Measurements from ENCODE around the gene AP5Z1.

AP5Z1 gene

DNA sequence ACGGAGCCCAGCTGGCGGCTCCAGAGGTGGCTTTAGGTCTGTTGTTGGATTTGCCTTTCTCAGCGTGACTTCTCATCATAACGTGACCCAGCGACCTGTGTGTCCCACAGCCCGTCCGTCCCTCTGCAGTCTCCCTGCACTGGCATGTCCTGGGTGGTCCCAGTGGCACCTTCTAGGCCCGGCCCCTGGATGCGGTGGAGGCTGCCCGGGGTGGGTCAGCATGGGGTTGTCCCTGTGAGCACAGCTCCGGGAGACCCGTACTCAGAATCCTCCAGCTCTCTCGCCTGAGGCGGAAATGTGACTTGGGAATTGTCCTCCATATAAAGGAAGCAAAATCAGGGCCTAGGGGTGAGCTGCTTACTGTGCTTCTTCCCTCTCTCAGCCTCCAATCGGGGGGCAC lies 25.6 kb upstream of the AP5Z1 start:
- Mint-ChIP-seq H3K27me3 (no peaks in the 10 kb centered on the region), H3K4me3 (no peak overlapping the region), H3K9me3 (no peaks in the 10 kb centered on the region), H3K4me1 (ENCODE audit: low read depth) (peaks cover 42% of the 10 kb centered on the region), H3K27ac (no peak overlapping the region), H3K36me3 (ENCODE audit: low read depth) (peaks cover 77% of the 10 kb centered on the region)
- intact Hi-C loops (cut with micrococcal nuclease): loop anchor here (5.0 kb wide), 2 partner anchors 37 to 107 kb away; no protein-coding TSS in a partner anchor

DNA sequence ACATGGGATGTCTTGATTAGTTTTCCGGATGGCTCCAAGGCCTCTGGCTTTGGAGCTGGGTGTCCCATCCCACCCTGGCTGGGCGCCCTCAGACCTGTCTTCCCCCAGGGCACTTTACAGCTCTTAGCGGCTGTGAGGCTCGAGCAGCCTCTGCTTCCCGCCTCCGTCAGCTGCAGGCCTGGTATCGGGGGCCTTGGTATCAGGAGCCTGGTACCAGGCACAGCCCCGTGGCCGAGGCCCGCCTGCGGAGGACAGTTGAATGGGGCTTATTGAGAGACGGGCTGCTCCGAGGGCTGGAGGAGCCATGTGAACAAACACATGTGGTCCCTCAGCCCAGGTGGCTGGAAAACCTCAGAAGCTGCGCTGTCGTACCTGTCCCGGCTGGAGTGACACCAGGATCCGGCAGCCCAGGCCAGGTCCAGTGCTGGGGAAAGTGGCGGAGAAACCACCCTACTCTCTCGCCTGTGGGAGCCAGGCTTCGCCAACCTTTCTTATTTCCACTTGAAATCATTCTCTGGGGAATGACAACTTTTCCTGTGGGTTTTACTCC lies 23.9 kb upstream of the AP5Z1 start:
- H3K4me1 Mint-ChIP-seq (ENCODE audit: low read depth): peaks cover 38% of the 10 kb centered on the region
- no peak overlapping the region for H3K4me3 Mint-ChIP-seq
- H3K9me3 Mint-ChIP-seq: no peaks in the 10 kb centered on the region
- no peaks in the 10 kb centered on the region for H3K27me3 Mint-ChIP-seq
- H3K36me3 Mint-ChIP-seq (ENCODE audit: low read depth): peaks cover 93% of the 10 kb centered on the region
- intact Hi-C loops (cut with micrococcal nuclease): no loop called here
- no peak overlapping the region for H3K27ac Mint-ChIP-seq

DNA sequence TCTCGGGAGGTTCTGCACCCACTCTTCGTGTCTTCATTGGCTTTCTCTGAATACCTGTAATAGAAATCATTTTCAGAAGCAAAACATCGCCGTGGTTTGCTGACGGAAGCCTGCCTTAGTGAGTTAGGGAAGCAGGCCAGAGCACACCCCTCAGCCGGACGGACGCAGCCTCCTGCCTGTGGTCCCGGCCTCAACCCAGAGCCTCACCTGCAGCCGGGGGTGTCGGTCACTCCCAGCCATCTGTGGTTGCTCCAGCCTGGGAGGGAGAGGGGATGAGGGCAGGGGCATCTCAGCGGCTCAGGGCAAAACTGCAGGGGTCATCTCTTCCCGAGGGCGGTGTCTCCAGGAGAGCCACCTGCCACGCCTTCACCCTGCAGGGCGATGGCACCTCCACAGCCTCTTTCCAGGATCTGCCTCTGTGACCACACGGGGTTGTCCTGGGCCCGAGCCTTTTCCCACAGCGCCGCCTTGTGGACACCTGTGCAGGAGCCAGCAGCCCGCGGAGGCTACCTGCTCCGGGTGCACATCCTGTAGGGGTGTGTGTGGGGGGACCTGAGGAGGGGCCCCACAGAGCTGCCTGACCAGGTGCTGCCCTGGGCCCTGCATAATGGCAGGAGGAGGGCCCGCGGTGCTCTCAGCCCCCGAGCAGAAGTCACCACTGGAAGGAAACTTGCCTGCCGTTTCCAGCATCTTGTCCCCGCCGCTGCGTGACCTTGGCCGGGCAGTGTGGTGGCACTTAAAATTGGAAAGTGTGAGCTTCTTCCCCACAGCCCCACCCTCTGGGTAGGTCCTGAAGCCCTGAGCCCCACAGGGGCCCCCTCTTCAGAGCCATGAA lies 21.6 kb upstream of the AP5Z1 start:
- Mint-ChIP-seq H3K27ac (no peak overlapping the region), H3K4me1 (ENCODE audit: low read depth) (peaks cover 16% of the 10 kb centered on the region), H3K9me3 (no peaks in the 10 kb centered on the region), H3K36me3 (ENCODE audit: low read depth) (peaks cover 96% of the 10 kb centered on the region), H3K27me3 (no peaks in the 10 kb centered on the region), H3K4me3 (no peak overlapping the region)
- intact Hi-C loops (cut with micrococcal nuclease): loop anchor here (2.0 kb wide), 1 partner anchor 71 kb away; the partner anchor contains the start of gene FOXK1

DNA sequence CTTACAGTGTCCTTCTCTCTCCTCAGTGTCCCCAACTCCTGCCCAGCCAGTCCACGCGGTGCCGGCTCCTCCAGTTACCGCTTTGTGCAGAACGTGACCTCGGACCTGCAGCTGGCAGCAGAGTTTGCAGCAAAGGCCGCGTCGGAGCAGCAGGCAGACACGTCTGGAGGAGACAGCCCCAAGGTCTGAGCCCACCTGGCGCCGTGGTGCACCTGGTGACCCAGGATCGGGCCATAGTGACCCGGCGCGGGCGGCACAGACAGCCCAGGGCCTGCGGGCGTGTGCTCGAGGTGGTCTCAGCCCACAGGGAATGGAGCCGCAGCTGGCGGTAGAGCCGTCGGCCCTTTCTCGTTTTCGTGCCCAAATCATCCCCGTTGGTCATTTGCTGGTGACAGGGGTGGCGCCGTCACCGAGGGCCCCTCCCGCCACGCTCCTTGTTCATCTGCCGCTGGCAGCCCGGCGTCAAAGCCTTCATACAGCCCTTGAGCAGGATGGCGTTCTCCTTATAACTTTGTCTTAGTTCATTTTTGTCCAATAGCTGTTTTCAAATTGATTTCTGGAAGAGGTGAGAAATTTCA lies 20.9 kb upstream of the AP5Z1 start:
- H3K9me3 Mint-ChIP-seq: no peaks in the 10 kb centered on the region
- H3K27ac Mint-ChIP-seq: no peak overlapping the region
- intact Hi-C loops (cut with micrococcal nuclease): loop anchor here (2.0 kb wide), 1 partner anchor 72 kb away; the partner anchor contains the start of gene FOXK1
- H3K27me3 Mint-ChIP-seq: no peaks in the 10 kb centered on the region
- peaks cover 96% of the 10 kb centered on the region for H3K36me3 Mint-ChIP-seq (ENCODE audit: low read depth)
- no peak overlapping the region for H3K4me3 Mint-ChIP-seq
- peaks cover 9% of the 10 kb centered on the region for H3K4me1 Mint-ChIP-seq (ENCODE audit: low read depth)

DNA sequence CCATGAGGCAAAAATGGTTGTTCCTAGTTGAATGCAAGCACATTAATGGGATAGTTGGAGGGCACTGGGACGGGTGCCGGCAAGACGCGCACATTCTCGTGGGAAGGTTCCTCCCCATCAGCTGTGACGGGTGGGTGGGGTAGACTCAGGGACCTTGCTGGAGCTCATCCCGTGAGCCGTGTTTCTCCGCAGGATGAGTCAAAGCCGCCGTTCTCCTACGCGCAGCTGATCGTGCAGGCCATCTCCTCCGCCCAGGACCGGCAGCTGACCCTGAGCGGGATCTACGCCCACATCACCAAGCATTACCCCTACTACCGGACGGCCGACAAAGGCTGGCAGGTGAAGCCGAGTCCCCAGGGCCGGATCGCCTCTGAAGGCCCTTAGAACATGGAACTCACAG lies 20.4 kb upstream of the AP5Z1 start:
- intact Hi-C loops (cut with micrococcal nuclease): loop anchor here (2.0 kb wide), 1 partner anchor 72 kb away; the partner anchor contains the start of gene FOXK1
- Mint-ChIP-seq H3K27ac (no peak overlapping the region), H3K4me3 (no peak overlapping the region), H3K27me3 (no peaks in the 10 kb centered on the region), H3K9me3 (no peaks in the 10 kb centered on the region), H3K4me1 (ENCODE audit: low read depth) (peaks cover 7% of the 10 kb centered on the region), H3K36me3 (ENCODE audit: low read depth) (peaks cover 96% of the 10 kb centered on the region)

DNA sequence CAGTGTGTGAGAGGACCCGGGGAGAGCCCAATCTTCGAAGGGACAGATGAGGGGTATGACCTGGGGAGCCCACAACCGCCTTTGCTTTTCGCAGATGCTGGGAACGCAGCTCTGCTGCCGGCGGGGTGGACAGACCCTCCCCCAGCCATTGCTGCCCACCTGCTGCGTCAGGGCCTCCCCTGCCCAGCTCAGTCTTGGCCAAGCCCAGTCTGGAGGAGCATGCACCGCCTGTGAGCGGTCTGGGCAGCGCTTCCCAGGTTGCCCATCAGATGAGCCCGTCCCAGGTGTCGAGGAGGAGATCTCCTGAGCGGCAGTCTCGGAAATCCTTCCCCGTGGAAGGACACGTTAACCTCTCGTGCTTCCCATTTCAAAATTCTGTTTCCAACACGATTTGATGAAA lies 17.3 kb upstream of the AP5Z1 start:
- Mint-ChIP-seq H3K27me3 (no peaks in the 10 kb centered on the region), H3K36me3 (ENCODE audit: low read depth) (peaks cover 99% of the 10 kb centered on the region), H3K4me1 (ENCODE audit: low read depth) (peaks cover 4% of the 10 kb centered on the region), H3K9me3 (no peaks in the 10 kb centered on the region), H3K27ac (no peak overlapping the region), H3K4me3 (no peak overlapping the region)
- intact Hi-C loops (cut with micrococcal nuclease): no loop called here

DNA sequence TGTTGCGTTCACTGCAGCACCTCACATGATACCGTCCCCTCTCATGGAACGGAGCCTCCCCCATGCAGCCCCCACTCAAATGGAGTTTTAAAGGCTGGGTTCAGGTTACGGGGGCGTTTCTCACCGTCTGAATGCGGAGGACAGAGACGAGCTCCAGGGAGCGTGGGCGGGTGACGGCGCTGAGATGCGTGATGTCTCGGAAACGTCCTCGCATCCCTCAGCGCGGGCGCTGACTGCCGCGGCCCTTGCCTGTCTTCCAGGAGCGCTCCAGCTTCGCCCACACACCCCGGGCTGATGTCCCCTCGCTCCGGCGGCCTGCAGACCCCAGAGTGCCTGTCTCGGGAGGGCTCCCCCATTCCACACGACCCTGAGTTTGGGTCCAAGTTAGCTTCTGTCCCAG lies 16.6 kb upstream of the AP5Z1 start:
- Mint-ChIP-seq H3K27ac (no peak overlapping the region), H3K4me3 (no peak overlapping the region), H3K36me3 (ENCODE audit: low read depth) (peaks cover 100% of the 10 kb centered on the region), H3K9me3 (no peaks in the 10 kb centered on the region), H3K27me3 (no peaks in the 10 kb centered on the region), H3K4me1 (ENCODE audit: low read depth) (no peaks in the 10 kb centered on the region)
- intact Hi-C loops (cut with micrococcal nuclease): no loop called here

DNA sequence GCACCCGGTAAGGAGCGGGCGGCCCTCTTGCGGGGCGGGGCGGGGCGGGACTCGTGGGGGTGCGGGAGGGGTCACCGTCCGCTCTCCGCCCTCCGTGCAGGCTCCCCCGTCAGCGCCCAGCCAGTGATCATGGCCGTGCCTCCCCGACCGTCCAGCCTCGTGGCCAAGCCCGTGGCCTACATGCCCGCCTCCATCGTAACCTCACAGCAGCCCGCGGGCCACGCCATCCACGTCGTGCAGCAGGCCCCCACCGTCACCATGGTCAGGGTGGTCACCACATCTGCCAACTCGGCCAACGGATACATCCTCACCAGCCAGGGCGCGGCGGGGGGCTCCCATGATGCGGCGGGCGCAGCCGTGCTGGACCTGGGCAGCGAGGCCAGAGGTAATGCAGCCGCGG lies 16.2 kb upstream of the AP5Z1 start:
- H3K4me1 Mint-ChIP-seq (ENCODE audit: low read depth): no peaks in the 10 kb centered on the region
- H3K27me3 Mint-ChIP-seq: no peaks in the 10 kb centered on the region
- peaks cover 100% of the 10 kb centered on the region for H3K36me3 Mint-ChIP-seq (ENCODE audit: low read depth)
- H3K9me3 Mint-ChIP-seq: no peaks in the 10 kb centered on the region
- H3K27ac Mint-ChIP-seq: no peak overlapping the region
- no peak overlapping the region for H3K4me3 Mint-ChIP-seq
- intact Hi-C loops (cut with micrococcal nuclease): no loop called here

DNA sequence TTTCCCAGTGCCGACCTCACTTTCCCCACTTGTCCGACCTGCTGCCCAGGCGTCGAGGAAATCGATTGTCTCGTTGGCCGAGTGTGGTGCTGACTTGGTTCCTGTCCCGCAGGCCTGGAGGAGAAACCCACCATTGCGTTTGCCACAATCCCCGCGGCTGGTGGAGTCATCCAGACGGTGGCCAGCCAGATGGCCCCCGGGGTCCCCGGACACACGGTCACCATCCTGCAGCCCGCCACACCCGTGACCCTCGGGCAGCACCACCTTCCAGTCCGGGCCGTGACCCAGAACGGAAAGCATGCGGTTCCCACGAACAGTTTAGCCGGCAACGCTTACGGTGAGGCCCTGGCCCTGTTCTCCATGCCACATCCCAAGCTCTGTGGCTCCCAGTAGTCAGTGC lies 14.5 kb upstream of the AP5Z1 start:
- Mint-ChIP-seq H3K36me3 (ENCODE audit: low read depth) (peaks cover 100% of the 10 kb centered on the region), H3K4me1 (ENCODE audit: low read depth) (no peaks in the 10 kb centered on the region), H3K27ac (no peak overlapping the region), H3K9me3 (no peaks in the 10 kb centered on the region), H3K27me3 (no peaks in the 10 kb centered on the region), H3K4me3 (no peak overlapping the region)
- intact Hi-C loops (cut with micrococcal nuclease): no loop called here

DNA sequence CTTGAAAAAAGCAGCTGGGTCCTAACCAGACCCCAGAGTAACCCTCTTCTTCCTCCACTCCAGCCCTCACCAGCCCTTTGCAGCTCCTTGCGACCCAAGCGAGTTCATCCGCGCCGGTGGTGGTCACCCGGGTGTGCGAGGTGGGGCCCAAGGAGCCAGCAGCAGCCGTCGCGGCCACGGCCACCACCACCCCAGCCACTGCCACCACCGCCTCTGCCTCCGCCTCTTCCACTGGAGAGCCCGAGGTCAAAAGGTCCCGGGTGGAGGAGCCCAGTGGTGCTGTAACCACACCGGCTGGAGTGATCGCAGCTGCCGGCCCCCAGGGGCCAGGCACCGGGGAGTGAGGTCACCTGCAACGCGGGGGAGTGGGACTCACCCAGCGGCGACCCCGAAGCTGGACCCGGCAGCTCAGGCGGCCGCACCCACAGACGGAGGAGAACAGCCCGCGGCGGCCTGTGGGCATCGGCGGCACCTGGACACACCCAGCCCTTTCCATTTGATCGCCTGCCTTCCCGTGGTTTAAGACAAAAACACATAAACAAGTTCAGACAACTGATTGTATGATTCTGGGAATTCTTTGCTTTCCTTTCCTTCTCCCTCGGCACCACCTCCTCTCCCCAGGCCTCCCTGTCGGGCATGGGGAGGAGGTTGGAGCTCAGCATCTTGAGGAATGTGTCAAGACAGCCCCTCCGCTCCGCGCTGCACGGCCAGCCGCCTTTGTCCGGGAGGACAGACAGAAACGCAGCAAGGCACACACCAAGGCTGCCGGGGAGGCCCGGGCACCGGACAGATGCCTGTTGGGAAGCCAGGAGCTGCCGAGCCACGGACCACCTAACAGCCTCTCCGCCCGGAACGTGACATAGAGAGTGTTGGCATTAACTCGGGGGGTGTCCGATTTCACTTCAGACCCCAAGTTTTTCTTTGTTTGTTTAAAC lies 13.0 kb upstream of the AP5Z1 start:
- Mint-ChIP-seq H3K27me3 (no peaks in the 10 kb centered on the region), H3K27ac (no peak overlapping the region), H3K4me1 (ENCODE audit: low read depth) (no peaks in the 10 kb centered on the region), H3K9me3 (no peaks in the 10 kb centered on the region), H3K4me3 (no peak overlapping the region), H3K36me3 (ENCODE audit: low read depth) (peaks cover 100% of the 10 kb centered on the region)
- intact Hi-C loops (cut with micrococcal nuclease): no loop called here

DNA sequence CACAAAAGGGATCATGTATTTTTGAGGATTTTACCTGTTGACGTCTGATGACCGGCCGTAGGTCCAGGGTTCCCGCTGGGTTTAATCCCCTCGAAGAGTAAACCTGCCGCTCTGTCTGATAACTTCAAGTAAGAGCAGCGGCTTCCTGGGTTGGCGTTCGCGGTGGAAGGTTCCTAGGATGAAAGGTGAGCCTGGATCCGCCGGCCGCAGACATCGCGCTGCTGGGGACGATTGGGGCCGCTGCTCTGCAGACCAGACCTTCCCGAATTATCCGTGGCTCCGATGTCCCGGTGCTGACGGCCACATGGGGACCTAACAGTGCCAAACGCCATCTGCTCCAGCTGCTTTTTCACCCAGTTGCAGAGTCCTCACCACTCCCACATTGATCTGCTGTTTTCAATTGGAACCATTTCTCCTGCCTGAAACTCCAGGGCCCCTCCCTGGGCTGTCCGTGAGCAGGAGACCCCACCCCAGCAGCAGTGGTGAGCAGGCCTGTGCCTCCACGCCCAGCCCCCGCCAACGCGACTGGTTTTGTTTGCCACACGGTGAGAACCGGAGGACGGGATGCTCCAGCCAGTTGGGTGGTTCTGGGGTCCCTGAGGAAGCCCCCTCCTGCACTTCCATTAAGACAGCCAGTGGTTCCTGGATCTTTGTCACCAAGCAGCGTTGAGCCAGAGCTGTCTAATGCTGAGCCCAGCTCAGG lies 12.2 kb upstream of the AP5Z1 start:
- intact Hi-C loops (cut with micrococcal nuclease): no loop called here
- H3K9me3 Mint-ChIP-seq: no peaks in the 10 kb centered on the region
- no peaks in the 10 kb centered on the region for H3K27me3 Mint-ChIP-seq
- no peaks in the 10 kb centered on the region for H3K4me1 Mint-ChIP-seq (ENCODE audit: low read depth)
- H3K27ac Mint-ChIP-seq: no peak overlapping the region
- H3K36me3 Mint-ChIP-seq (ENCODE audit: low read depth): peaks cover 97% of the 10 kb centered on the region
- H3K4me3 Mint-ChIP-seq: no peak overlapping the region

DNA sequence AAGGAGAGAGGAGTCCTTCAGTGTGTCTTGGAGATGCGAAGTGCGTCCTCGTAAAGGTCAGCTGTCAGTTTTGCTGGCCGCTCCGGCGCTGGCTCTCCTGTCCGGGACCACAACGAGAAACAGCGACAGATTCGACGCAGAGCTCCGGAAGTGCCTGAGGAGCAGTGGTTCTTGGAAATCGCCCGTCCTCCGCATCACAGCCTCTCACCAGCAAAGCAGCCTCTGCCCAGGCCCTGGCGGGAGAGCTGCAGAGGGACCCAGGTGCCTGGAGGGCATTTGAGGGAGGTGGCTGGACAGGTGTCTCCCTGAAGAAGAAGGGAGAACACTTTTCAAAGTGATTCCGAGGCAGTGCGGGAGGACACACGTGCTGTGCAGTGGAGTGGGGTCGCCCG lies 11.6 kb upstream of the AP5Z1 start:
- H3K36me3 Mint-ChIP-seq (ENCODE audit: low read depth): peaks cover 97% of the 10 kb centered on the region

DNA sequence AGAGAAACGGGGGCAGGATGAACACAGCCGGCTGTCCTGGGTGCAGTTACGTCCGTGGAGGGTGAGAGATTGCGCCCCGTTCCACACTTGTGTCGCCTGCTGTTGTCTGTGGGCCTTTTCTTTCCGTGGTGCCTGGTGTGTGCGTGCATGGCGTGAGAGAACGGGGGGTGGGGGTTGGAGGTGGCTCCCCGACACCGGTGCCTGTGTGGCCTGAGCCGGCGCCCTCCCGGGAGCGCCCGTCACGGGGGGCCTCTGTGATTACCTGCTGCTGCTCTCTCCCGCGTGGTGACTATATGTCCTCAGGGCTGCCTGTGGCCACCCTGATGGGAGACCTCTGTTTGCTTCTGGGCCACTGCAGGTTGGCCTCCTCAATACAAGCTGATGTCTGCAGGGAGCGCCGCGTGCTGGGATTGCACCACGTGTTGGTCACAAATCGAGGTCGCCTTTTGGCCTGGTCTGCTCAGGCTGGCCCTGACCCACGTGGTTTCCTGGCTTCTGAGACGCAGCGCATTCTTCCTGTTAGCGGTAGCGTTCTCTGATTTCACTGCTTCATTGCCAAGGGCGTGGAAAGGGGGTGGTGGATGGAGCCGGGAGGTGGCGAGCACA lies 10.9 kb upstream of the AP5Z1 start:
- intact Hi-C loops (cut with micrococcal nuclease): no loop called here
- Mint-ChIP-seq H3K9me3 (no peaks in the 10 kb centered on the region), H3K36me3 (ENCODE audit: low read depth) (peaks cover 97% of the 10 kb centered on the region), H3K27me3 (no peaks in the 10 kb centered on the region), H3K4me1 (ENCODE audit: low read depth) (no peaks in the 10 kb centered on the region), H3K4me3 (no peak overlapping the region), H3K27ac (no peak overlapping the region)

More for the DNA sequence above, 11.6 kb upstream of the AP5Z1 start:
- H3K27me3 Mint-ChIP-seq: no peaks in the 10 kb centered on the region
- no peak overlapping the region for H3K4me3 Mint-ChIP-seq
- H3K9me3 Mint-ChIP-seq: no peaks in the 10 kb centered on the region
- intact Hi-C loops (cut with micrococcal nuclease): no loop called here
- H3K27ac Mint-ChIP-seq: no peak overlapping the region
- no peaks in the 10 kb centered on the region for H3K4me1 Mint-ChIP-seq (ENCODE audit: low read depth)

Data from dendritic cell treated with granulocyte-macrophage colony-stimulating factor and Interleukin-4, amounts not matched to agents 40 ng/mL and 50 ng/mL, for 4 days (primary cell).